Activated CD4-positive, alpha-beta T cell treated with anti-CD3 and anti-CD28 coated beads, Interleukin-2, amount 10 ng/mL, durations not matched to agents 7 days and 5 days (primary cell): ENCODE results near the gene TMEM255A. TPM values are rescaled to one million over a fixed set of nuclear protein-coding genes. Genes with fewer than 3 reads are reported as not detected.

Experiments
- CTCF ChIA-PET: fragments of 350-600 bp; sonication (Branson Sonifier 250); formaldehyde crosslinking; loops from one replicate; lab custom pipeline; 2021; ENCODE audit warnings: antibody characterized with exemption; lab: Charles Lee
- POLR2A ChIA-PET: fragments of 350-600 bp; sonication (Branson Sonifier 250); formaldehyde crosslinking; loops from one replicate; lab custom pipeline; 2021; ENCODE audit warnings: antibody characterized with exemption; lab: Charles Lee
- DNase-seq: peaks from one replicate; pipeline ENCODE4 v3.0.0-alpha.2; 2020
- H3K27ac Mint-ChIP-seq: one replicate; pipeline ENCODE4 v1.8.0; 2021; ENCODE audit warnings: mild to moderate bottlenecking, moderate library complexity, mixed read lengths
- H3K27me3 Mint-ChIP-seq: one replicate; pipeline ENCODE4 v1.8.0; 2021; ENCODE audit warnings: mixed read lengths
- H3K36me3 Mint-ChIP-seq: one replicate; pipeline ENCODE4 v1.8.0; 2021; ENCODE audit warnings: low read depth, mixed read lengths
- H3K4me1 Mint-ChIP-seq: one replicate; pipeline ENCODE4 v1.8.0; 2021; ENCODE audit warnings: mixed read lengths
- H3K4me3 Mint-ChIP-seq: one replicate; pipeline ENCODE4 v1.8.0; 2021; ENCODE audit warnings: mild to moderate bottlenecking, moderate library complexity, mixed read lengths
- H3K9me3 Mint-ChIP-seq: one replicate; pipeline ENCODE4 v1.8.0; 2021; ENCODE audit warnings: mixed read lengths
- total RNA-seq, 2 experiments: library from RNA; stranded (reverse); gene quantifications; one replicate each; pipeline ENCODE4 v1.2.3, GENCODE V29; 2021

TMEM255A gene
- total RNA-seq, 2 experiments from 2014 or later, result not detected

DNA sequence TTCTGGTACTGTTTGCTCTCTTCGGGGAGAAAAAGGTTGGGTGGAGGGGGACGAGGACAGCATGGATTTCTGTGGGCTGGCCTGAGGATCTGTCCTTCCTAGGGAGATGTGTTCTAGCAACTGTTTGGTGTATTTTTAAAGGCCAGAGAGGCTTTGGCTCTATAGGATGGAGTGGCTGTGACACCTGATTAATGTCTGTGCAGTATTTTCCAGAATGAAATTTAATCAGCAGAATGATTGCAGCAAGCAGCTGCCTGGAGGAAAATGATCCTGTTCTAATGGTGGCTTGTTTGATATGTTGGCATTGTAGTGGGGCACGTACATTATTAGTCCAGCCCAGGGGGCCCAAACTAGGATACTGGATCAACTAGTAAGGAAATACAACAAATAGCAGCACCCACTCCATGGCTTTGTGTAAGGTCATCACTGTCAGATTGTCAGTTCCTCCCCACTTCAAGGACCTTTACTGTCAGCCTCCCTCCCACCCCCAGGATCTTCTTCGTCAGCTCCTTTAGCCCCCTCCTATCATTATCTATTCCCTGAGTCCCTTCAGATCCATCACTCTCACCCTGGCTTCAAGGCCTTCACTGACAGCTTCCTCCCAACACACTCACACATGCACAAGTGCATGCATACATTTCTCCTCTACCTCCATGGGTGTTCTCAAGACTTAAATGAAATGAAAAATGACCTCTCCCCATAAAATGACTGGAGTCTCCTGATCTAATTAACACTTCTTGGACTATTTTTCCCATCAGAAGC lies 10.4 kb upstream of the TMEM255A start:
- H3K9me3 Mint-ChIP-seq, result no peaks in the 10 kb centered on the region
- CTCF ChIA-PET, result no interaction called here
- H3K4me1 Mint-ChIP-seq, result no peaks in the 10 kb centered on the region

GRCh38 chrX:120318411-120318810 lies 7.2 kb upstream of the TMEM255A start:
- H3K4me1 Mint-ChIP-seq, result no peaks in the 10 kb centered on the region
- no peak overlapping the region for H3K4me3 Mint-ChIP-seq
- ChIA-PET CTCF (interaction anchor here (0.9 kb wide), 1 partner anchor 10 kb away, joined by 3 read pairs; no protein-coding TSS in a partner anchor), POLR2A (no interaction called here)
- no peaks in the 10 kb centered on the region for H3K9me3 Mint-ChIP-seq
- H3K27ac Mint-ChIP-seq, result no peak overlapping the region
- H3K27me3 Mint-ChIP-seq, result peaks cover 38% of the 10 kb centered on the region
- no peaks in the 10 kb centered on the region for H3K36me3 Mint-ChIP-seq
- no peak for DNase-seq

More for the DNA sequence above, 10.4 kb upstream of the TMEM255A start:
- Mint-ChIP-seq H3K4me3 (no peak overlapping the region), H3K27ac (no peak overlapping the region), H3K27me3 (peaks cover 24% of the 10 kb centered on the region), H3K36me3 (no peaks in the 10 kb centered on the region)
- DNase-seq, result no peak
- POLR2A ChIA-PET, result no interaction called here

GRCh38 chrX:120316587-120317283 lies 5.5 kb upstream of the TMEM255A start:
- H3K9me3 Mint-ChIP-seq, result no peaks in the 10 kb centered on the region
- CTCF ChIA-PET, result no interaction called here
- H3K27ac Mint-ChIP-seq, result no peak overlapping the region
- no peak for DNase-seq
- H3K36me3 Mint-ChIP-seq, result no peaks in the 10 kb centered on the region
- H3K4me1 Mint-ChIP-seq, result no peaks in the 10 kb centered on the region
- peaks cover 52% of the 10 kb centered on the region for H3K27me3 Mint-ChIP-seq
- no peak overlapping the region for H3K4me3 Mint-ChIP-seq
- POLR2A ChIA-PET, result no interaction called here

DNA sequence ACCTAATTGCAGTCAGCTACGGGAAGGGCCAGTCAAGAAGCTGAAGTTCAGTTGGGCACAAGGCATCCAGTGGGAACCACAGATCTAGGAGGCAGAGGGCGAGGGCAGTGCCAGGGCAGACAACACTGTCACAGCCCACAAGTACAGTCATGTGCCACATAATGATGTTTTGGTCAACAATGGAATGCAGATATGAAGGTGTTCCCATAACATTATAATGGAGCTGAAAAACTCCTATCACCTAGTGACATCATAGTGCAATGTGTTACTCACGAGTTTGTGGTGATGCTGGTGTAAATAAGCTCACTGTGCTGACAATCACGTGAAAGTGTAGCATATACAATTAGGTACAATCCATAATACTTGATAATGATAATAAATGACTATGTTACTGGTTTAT lies 4.5 kb upstream of the TMEM255A start:
- peaks cover 59% of the 10 kb centered on the region for H3K27me3 Mint-ChIP-seq
- CTCF ChIA-PET, result interaction anchor here (0.6 kb wide), 1 partner anchor 9 kb away, joined by 3 read pairs; no protein-coding TSS in a partner anchor

DNA sequence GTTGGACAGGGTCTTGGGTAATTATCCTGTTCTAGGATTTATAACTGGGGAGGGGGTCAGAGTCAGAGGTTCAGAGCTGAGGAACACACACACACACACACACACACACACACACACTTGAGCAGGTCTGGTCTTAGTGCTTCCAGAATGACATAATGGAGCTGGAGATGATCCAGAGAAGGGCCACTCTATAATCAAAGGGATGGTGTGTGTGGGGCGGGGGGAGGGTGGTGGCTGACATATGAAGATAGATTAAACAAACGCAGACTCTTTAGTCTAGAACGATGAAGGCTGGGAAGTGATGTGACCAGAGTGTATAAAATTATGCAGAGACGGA lies 434 bp upstream of the TMEM255A start:
- ChIA-PET CTCF (interaction anchor here (0.9 to 1.0 kb wide), 2 partner anchors 11 to 14 kb away, joined by 3 read pairs; no protein-coding TSS in a partner anchor), POLR2A (no interaction called here)
- peaks cover 1% of the 10 kb centered on the region for H3K36me3 Mint-ChIP-seq
- H3K27me3 Mint-ChIP-seq, result peaks cover 74% of the 10 kb centered on the region
- no peaks in the 10 kb centered on the region for H3K9me3 Mint-ChIP-seq
- H3K27ac Mint-ChIP-seq, result no peak overlapping the region
- peaks cover 31% of the 10 kb centered on the region for H3K4me1 Mint-ChIP-seq
- H3K4me3 Mint-ChIP-seq, result no peak overlapping the region
- DNase-seq, result no peak

More for the DNA sequence above, 4.5 kb upstream of the TMEM255A start:
- Mint-ChIP-seq H3K27ac (no peak overlapping the region), H3K36me3 (no peaks in the 10 kb centered on the region), H3K4me1 (peaks cover 2% of the 10 kb centered on the region), H3K9me3 (no peaks in the 10 kb centered on the region), H3K4me3 (no peak overlapping the region)
- POLR2A ChIA-PET, result no interaction called here
- no peak for DNase-seq

DNA sequence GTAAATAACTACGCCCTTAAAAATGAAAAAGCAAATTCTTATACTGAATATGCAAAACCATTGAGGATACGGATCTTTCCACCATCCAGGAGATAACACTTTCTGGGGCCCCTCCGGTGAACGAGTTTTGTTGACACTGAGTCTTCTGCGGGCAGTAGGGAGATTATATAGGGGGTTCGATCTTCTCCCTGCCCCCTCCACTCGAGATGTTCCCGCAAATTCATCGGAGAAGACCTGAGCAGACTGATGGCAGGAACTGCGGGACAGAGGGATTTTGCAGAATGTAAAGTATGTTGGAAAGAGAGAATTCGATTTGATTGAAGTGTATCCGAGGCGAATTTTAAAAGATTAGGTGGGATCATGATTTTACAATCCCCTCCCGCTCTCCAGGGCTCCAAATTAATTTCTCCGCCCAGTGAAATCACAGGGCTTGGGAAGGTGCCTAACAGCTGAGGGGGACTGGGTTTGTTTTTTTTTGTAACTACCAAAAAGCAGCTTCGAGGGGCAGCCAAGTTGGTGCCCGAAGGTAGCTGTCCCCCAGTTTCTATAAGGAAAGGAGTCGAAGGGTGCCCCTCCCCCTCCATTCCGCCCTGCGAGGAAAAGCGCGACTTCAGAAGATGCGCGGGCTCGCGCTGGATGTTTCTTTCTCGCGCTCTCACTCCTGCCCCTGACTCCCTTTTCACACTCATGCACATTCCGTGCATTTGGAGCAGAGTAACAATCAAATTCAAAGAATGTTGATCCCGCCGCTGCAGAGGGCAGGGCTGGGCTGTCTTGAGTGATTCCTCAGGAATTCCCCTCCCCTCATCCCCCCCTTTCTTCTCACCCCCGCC lies 1.2 kb downstream of the TMEM255A start:
- ChIA-PET CTCF (interaction anchor here (1.4 to 1.6 kb wide), 2 partner anchors 10 to 31 kb away, joined by 3 to 10 read pairs; no protein-coding TSS in a partner anchor), POLR2A (interaction anchor here (1.2 kb wide), 1 partner anchor 60 kb away, joined by 3 read pairs; the partner anchor contains the start of gene ZBTB33)
- peaks cover 1% of the 10 kb centered on the region for H3K36me3 Mint-ChIP-seq
- peak; percentile 10 for DNase-seq
- H3K9me3 Mint-ChIP-seq, result no peaks in the 10 kb centered on the region
- H3K27ac Mint-ChIP-seq, result no peak overlapping the region
- peaks cover 35% of the 10 kb centered on the region for H3K4me1 Mint-ChIP-seq
- peak overlapping the region; percentile 83 for H3K4me3 Mint-ChIP-seq
- H3K27me3 Mint-ChIP-seq, result peaks cover 72% of the 10 kb centered on the region

DNA sequence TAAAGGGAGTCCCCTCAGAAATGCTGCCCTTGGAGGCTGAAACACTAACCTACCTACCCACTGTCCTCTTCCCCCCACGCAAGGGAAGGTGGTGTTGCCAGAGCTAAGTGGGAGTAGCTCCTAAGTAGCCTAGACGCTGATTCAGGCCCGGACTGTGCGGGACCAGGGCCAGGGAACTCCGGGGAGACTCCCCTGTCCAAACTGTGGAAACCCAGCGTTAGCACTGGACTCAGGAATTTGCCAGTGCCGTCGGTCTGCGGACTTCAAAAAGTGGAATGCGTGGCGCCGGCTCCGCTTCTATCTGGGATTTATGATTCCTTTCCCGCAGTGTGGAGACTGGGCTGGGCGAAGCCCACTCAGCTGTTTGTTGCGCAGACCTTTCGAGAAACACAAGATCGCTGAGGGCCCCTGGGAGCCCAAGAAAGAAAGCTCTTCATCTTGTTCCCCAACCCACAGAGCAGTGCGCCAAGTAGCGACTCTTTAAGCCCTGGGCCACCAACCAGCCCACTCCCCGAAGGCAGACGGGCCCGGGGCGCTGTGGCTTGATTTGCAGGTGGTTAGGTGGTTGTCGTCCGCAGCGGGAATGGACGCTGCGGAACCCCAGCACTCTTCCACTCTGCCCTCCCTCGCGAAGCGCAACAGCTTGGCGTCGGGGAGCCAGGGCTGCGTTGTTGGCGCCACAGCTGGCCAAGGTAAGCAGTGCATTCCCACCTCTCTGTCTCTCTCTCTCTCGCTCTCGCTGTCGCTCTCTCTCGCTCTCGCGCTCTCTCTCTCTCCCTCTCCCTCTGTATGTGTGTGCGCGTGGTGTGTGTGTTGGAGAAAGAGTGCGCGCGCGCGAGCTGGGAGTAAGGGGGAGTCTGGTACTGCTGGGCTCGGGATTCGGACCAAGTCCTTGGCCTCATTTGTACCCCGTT lies 2.0 kb downstream of the TMEM255A start:
- Mint-ChIP-seq H3K36me3 (peaks cover 1% of the 10 kb centered on the region), H3K4me3 (peak overlapping the region; percentile 83), H3K27ac (peak overlapping the region; percentile 78), H3K9me3 (no peaks in the 10 kb centered on the region), H3K27me3 (peaks cover 65% of the 10 kb centered on the region), H3K4me1 (peaks cover 35% of the 10 kb centered on the region)
- peak; percentile 72 for DNase-seq
- ChIA-PET CTCF (interaction anchor here (0.7 to 1.6 kb wide), 5 partner anchors 9 to 162 kb away, joined by 3 to 10 read pairs (median 4); no protein-coding TSS in a partner anchor), POLR2A (interaction anchor here (1.2 kb wide), 1 partner anchor 59 kb away, joined by 3 read pairs; the partner anchor contains the start of gene ZBTB33)

DNA sequence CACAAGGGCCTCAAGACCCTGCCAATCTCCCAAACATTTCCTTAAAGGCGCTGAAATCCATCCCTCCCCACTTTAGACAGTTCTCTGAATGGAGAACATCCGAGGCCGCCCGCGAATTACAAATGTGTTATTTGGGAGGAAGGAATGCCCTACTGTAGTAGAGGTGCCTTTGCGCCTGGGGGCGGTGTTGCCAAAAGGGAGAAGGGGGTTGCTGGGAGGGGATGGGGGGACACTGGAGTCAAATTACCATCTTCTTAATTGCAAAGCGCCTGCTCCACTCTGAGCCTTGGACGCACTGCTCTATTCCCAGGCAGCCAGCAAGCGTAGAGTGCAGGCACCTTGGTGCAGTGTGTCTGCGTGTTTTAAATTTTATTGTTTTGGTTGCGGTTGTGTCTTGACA lies 2.7 kb downstream of the TMEM255A start:
- no peak for DNase-seq
- Mint-ChIP-seq H3K27me3 (peaks cover 62% of the 10 kb centered on the region), H3K4me3 (peak overlapping the region; percentile 25), H3K36me3 (peaks cover 1% of the 10 kb centered on the region), H3K9me3 (no peaks in the 10 kb centered on the region), H3K27ac (no peak overlapping the region), H3K4me1 (peaks cover 35% of the 10 kb centered on the region)
- ChIA-PET CTCF (interaction anchor here (0.7 to 1.6 kb wide), 5 partner anchors 8 to 163 kb away, joined by 3 to 10 read pairs (median 4); no protein-coding TSS in a partner anchor), POLR2A (interaction anchor here (1.2 kb wide), 1 partner anchor 58 kb away, joined by 3 read pairs; the partner anchor contains the start of gene ZBTB33)

DNA sequence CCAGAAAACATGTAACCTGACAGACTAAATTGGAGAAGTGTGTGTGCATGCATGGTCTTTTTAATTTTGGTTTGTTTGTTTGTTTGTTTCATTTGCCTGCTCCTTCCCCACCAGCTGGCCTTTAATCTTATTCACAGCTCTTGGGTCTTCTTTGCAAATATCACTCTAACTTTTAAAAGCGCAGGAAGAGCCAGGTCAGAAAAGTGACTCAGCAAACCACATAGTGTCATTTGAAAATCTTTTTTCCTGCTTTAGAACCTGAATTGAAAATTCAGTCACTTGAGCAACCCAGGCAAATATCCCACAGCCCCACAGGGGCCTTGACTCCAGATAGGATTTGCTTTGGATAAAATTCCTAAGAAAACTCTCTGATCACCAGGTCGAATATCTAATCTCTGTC lies 4.6 kb downstream of the TMEM255A start:
- peaks cover 50% of the 10 kb centered on the region for H3K4me1 Mint-ChIP-seq
- POLR2A ChIA-PET, result no interaction called here

DNA sequence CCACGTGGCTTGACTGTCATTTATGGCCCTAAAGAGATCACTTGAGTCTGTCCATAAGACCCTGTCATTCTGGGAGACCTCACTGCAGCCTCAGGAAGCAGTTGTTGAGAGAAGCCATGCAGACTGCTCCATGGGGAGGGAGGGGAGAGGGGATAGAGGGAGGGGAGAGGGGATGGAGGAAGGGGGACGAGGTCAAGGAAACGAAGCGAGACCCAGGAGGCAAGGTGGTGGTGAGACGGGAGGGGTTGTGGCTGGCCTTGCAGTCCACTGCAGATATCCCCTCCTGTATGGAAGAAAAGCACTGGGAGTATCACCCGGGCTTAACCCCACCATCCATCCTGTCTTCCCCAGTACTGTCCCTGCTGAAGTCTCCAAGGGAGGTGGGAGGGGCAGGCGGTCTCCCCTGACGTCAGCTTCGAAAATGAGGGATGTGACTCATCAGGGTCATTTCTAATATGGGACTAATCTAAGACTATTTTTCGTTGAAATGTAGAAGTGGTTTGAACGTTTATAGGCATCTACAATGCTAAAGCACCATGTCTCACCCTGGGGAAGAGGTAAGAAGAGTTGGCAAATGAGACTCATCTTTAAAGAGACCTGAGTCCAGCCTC lies 5.6 kb downstream of the TMEM255A start:
- Mint-ChIP-seq H3K27me3 (peaks cover 34% of the 10 kb centered on the region), H3K9me3 (no peaks in the 10 kb centered on the region), H3K4me3 (no peak overlapping the region), H3K27ac (no peak overlapping the region), H3K4me1 (peaks cover 46% of the 10 kb centered on the region), H3K36me3 (peaks cover 1% of the 10 kb centered on the region)
- DNase-seq, result no peak
- ChIA-PET CTCF (interaction anchor here (0.6 kb wide), 1 partner anchor 502 kb away, joined by 3 read pairs; no protein-coding TSS in a partner anchor), POLR2A (no interaction called here)

More for the DNA sequence above, 4.6 kb downstream of the TMEM255A start:
- Mint-ChIP-seq H3K9me3 (no peaks in the 10 kb centered on the region), H3K27ac (no peak overlapping the region), H3K4me3 (no peak overlapping the region), H3K27me3 (peaks cover 43% of the 10 kb centered on the region), H3K36me3 (peaks cover 1% of the 10 kb centered on the region)
- DNase-seq, result no peak
- CTCF ChIA-PET, result no interaction called here

DNA sequence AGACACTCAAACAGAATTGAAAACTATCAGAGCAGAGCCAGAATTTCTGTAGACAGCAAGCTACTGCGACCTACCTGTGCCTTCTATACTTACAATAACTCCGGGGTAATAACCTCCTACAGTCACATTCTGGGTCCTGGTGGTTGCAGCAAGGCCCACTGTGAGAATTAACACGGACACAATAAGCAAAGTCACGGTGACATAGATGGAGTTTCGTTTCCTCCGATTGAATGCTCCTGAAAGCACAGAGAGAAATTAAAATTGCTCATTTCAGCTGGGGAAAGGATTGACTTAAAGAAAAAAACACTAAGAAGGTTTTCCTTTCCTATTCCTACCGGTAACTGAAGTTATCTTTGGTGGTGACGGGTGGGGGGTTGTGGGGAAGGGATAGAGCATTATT lies 7.0 kb downstream of the TMEM255A start:
- ChIA-PET POLR2A (no interaction called here), CTCF (no interaction called here)
- peaks cover 34% of the 10 kb centered on the region for H3K4me1 Mint-ChIP-seq
- H3K4me3 Mint-ChIP-seq, result no peak overlapping the region
- no peaks in the 10 kb centered on the region for H3K9me3 Mint-ChIP-seq
- no peak for DNase-seq
- H3K27me3 Mint-ChIP-seq, result peaks cover 21% of the 10 kb centered on the region
- no peaks in the 10 kb centered on the region for H3K36me3 Mint-ChIP-seq
- no peak overlapping the region for H3K27ac Mint-ChIP-seq
